GOT3 (cell line): Measurements from ENCODE around the gene C1QTNF3.
"Not testable (repeated sequence)": the region's sequence is repeated elsewhere in the genome, so short reads cannot be mapped to it uniquely, and the experiment has no call there.

ENCODE experiments used
- DNase-seq: peaks from one replicate; lab custom pipeline; 2025; ENCODE audit warnings: mixed read lengths; lab: John Stamatoyannopoulos, UW

C1QTNF3 gene

GRCh38 chr5:34051374-34051980 lies 8.5 kb upstream of the C1QTNF3 start:
- no peak for DNase-seq

GRCh38 chr5:34047774-34048572 lies 5.0 kb upstream of the C1QTNF3 start:
- DNase-seq: no peak

GRCh38 chr5:34047143-34047542 lies 4.1 kb upstream of the C1QTNF3 start:
- DNase-seq: no peak

- no peak for DNase-seq
These were observed 3.0 kb upstream of the C1QTNF3 start for GRCh38 chr5:34045996-34046395.

GRCh38 chr5:34045023-34045422 lies 2.0 kb upstream of the C1QTNF3 start:
- no peak for DNase-seq

- DNase-seq: no peak
These were observed 692 bp downstream of the C1QTNF3 start for GRCh38 chr5:34042321-34042720.

- no peak for DNase-seq
These were observed 1.6 kb downstream of the C1QTNF3 start for GRCh38 chr5:34041247-34041972.

GRCh38 chr5:34040472-34040871 lies 2.5 kb downstream of the C1QTNF3 start:
- DNase-seq: no peak

- no peak for DNase-seq
These were observed 3.4 kb downstream of the C1QTNF3 start for GRCh38 chr5:34039398-34040157.

- no peak for DNase-seq
These were observed 4.2 kb downstream of the C1QTNF3 start for GRCh38 chr5:34038838-34039237.

- DNase-seq: no peak
These were observed 4.6 kb downstream of the C1QTNF3 start for GRCh38 chr5:34038390-34038789.

GRCh38 chr5:34037726-34038125 lies 5.3 kb downstream of the C1QTNF3 start:
- DNase-seq: no peak

GRCh38 chr5:34035756-34036155 lies 7.3 kb downstream of the C1QTNF3 start:
- DNase-seq: no peak

GRCh38 chr5:34034534-34035327 lies 8.3 kb downstream of the C1QTNF3 start:
- no peak for DNase-seq

GRCh38 chr5:34031966-34032365 lies 11.0 kb downstream of the C1QTNF3 start:
- DNase-seq: no peak

GRCh38 chr5:34031117-34031516 lies 11.9 kb downstream of the C1QTNF3 start:
- no peak for DNase-seq

GRCh38 chr5:34030585-34030984 lies 12.4 kb downstream of the C1QTNF3 start:
- DNase-seq: not testable (repeated sequence)

GRCh38 chr5:34030048-34030447 lies 13.0 kb downstream of the C1QTNF3 start:
- no peak for DNase-seq

- DNase-seq: no peak
These were observed 14.7 kb downstream of the C1QTNF3 start for GRCh38 chr5:34028349-34028748.

GRCh38 chr5:34026089-34026761 lies 16.8 kb downstream of the C1QTNF3 start:
- no peak for DNase-seq
